HL-60 (cell line): ENCODE results near the gene TPD52L1.
"Not testable (repeated sequence)": the region's sequence is repeated elsewhere in the genome, so short reads cannot be mapped to it uniquely, and the experiment has no call there.

Experiments used
- DNase-seq, 2 experiments: peaks; one replicate each; pipeline ENCODE4 v3.0.0-alpha.2; 2010 to 2020; ENCODE audit warnings: low read depth in 1 of 2, low spot score in 1 of 2
- H3K27ac ChIP-seq: fragments of 250-450 bp; sonication (Bioruptor Pico); replicated peaks from 2 replicates; pipeline ENCODE4 v1.5.1; 2020; ENCODE audit warnings: mild to moderate bottlenecking, moderate library complexity
- H3K27me3 ChIP-seq: fragments of 250-450 bp; sonication (Bioruptor Pico); 2 replicates; pipeline ENCODE4 v1.5.1; 2021; ENCODE audit warnings: mild to moderate bottlenecking, moderate library complexity; ENCODE audit not compliant: insufficient read depth, poor library complexity, severe bottlenecking
- H3K4me3 ChIP-seq: replicated peaks from 2 replicates; pipeline ENCODE4 v1.5.1; 2011; ENCODE audit warnings: mild to moderate bottlenecking, control low read depth, low read length; ENCODE audit not compliant: insufficient read depth
- CTCF ChIP-seq: IDR thresholded peaks from one replicate; pipeline ENCODE4 v1.5.1; 2011; ENCODE audit warnings: low read length, control low read depth, inconsistent platforms; ENCODE audit not compliant: insufficient read depth
- GABPA ChIP-seq: IDR thresholded peaks from 2 replicates; pipeline ENCODE4 v1.6.1; 2012; ENCODE audit warnings: low read depth
- POLR2AphosphoS5 ChIP-seq: IDR thresholded peaks from 2 replicates; pipeline ENCODE4 v1.6.1; 2012; ENCODE audit warnings: low read depth
- REST ChIP-seq: IDR thresholded peaks from 2 replicates; pipeline ENCODE4 v1.6.1; 2012; ENCODE audit warnings: low read depth; ENCODE audit not compliant: insufficient replicate concordance
- SPI1 ChIP-seq: IDR thresholded peaks from 2 replicates; pipeline ENCODE4 v1.6.1; 2012; ENCODE audit warnings: low read depth, mild to moderate bottlenecking, borderline replicate concordance

Gene TPD52L1

GRCh38 chr6:125157725-125158124 lies 4.2 kb downstream of the TPD52L1 start:
- peaks cover 19% of the 10 kb centered on the region for H3K27me3 ChIP-seq
- DNase-seq, result no peak
- H3K4me3 ChIP-seq, result no peak overlapping the region
- no peak overlapping the region for H3K27ac ChIP-seq
- TF ChIP-seq SPI1, result no peak
- no peak for TF ChIP-seq CTCF
- TF ChIP-seq GABPA, result no peak
- no peak for TF ChIP-seq POLR2AphosphoS5
- no peak for TF ChIP-seq REST

- not testable (repeated sequence) for H3K27me3 ChIP-seq, DNase-seq, H3K4me3 ChIP-seq, H3K27ac ChIP-seq
Observed at GRCh38 chr6:125163339-125163738, 9.8 kb downstream of the TPD52L1 start.

- H3K4me3 ChIP-seq, result no peak overlapping the region
- TF ChIP-seq CTCF, result no peak
- no peak for TF ChIP-seq POLR2AphosphoS5
- TF ChIP-seq GABPA, result no peak
- TF ChIP-seq REST, result no peak
- TF ChIP-seq SPI1, result no peak
- H3K27me3 ChIP-seq, result no peaks in the 10 kb centered on the region
- H3K27ac ChIP-seq, result no peak overlapping the region
- DNase-seq, result no peak
Observed at GRCh38 chr6:125163811-125164210, 10.2 kb downstream of the TPD52L1 start.

GRCh38 chr6:125164696-125165095 lies 11.1 kb downstream of the TPD52L1 start:
- Histone ChIP-seq H3K27ac (no peak overlapping the region), H3K27me3 (no peaks in the 10 kb centered on the region), H3K4me3 (no peak overlapping the region)
- TF ChIP-seq GABPA (no peak), CTCF (no peak)
- DNase-seq, result no peak
